ENCODE results near the gene CYS1.

CYS1 gene

GRCh38 chr2:10067881-10068280, 12.3 kb downstream of the CYS1 start:
- DNase-seq: no peak

GRCh38 chr2:10067330-10067729, 12.9 kb downstream of the CYS1 start:
- DNase-seq: no peak

DNA sequence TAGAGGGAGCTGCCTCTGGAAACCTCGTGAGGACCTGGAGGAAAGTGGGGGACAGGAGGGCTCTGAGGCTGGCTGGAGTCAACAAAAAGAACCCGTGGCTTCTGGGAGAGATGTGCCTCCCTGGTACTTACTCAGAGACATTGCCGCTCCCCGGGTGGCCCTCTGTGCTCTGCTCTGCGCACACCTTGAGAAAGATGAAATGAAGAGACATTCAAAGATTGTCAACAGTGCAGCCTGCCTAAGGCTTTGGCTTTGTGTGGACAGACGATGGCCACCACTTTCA, 14.5 kb downstream of the CYS1 start:
- no peak for DNase-seq

DNA sequence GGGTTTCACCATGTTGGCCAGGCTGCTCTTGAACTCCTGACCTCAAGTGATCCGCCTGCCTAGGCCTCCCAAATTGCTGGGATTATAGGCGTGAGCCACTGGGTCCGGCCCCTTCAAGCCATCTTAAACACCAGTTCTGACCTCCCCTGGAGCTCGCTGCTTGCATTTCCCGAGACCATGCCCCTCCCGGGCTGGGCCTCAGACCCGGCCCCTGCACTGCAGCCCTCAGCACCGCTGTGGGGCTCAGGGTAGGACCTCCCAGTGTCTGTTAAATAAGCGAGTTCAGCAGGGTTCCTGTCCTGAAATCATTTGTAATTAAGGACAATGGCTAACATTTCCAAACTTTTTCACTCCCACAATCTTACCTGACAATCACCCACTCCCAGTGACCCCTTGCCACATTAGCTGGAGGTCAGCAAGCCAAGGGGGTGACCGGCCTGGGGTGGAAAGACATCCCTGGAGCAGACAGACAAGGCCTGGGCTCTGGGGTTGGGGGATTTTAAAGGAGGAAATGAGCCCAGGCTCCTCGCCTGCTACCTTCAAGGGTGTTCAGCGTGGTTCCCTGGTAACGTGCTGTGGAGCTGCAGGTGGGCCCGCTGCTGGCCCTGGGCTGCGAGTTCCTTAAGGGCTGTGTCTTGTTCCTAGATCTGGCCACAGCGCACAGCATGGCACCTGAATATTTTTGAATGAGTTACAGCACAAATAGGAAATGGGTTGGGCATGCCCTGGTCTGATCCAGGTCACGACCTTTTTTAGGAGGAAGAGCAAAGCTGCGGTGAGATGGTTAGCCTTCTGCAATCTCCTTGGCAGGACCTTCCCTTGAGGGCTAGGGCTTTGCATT, 15.1 kb downstream of the CYS1 start:
- DNase-seq: no peak

DNA sequence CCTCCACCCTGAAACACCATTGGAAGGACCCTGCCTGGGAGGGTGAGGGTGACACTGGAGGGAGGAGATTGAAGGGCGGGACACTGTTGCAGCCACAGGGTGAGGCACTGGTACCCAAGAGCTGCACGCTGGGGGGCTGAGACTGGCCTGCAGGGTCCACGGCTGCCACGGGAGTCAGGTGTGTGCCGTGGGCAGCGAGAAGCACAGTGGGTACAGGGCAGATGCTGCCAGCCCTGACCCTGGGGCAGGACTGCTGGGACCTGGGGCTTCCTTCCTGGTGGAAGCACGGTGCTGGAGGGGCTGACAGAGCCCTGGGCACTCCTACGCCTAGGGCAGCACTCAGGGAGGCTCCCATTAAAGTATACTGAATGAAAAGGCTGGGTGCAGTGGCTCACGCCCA, 16.6 kb downstream of the CYS1 start:
- DNase-seq: no peak

- no peak for DNase-seq
Observed at GRCh38 chr2:10062931-10063365, 17.3 kb downstream of the CYS1 start.

DNA sequence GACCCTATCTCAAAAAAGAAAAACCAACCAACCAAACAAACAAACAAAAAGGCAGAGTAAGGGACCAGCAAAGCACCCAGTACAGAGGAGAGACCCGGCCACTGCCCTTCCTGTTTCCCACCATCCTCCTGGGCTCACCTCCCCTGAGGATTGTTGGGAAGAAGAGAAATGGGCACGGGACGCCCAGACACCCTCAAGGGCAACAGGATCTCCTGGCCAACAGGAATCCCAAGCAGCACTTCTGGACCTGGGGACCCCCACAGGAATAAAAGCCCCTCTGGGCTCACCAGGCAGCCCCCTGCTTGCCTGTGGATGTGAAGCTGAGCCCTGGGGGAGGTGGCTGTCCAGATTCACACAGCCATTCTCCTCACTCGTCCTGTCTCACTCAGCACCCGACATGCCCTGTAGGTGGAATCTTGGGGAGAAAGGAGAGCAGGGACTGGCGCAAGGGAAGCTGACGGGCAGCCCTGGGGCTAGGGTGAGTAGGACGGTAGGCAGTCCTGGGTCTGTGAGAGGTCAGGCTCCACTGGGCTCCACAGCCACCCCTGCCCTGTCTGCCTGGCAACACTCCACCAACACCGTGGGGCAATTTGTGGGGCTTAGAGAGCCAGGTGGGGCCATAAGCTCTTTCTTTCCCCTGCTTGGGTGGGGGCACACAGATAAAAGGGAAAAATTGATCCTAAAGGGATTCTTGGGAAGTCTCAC, 18.8 kb downstream of the CYS1 start:
- no peak for DNase-seq

- DNase-seq: no peak
Observed at GRCh38 chr2:10059552-10060335, 20.5 kb downstream of the CYS1 start.

GRCh38 chr2:10059016-10059351, 21.2 kb downstream of the CYS1 start:
- no peak for DNase-seq

- no peak for DNase-seq
Observed at GRCh38 chr2:10058251-10059015, 21.8 kb downstream of the CYS1 start.

DNA sequence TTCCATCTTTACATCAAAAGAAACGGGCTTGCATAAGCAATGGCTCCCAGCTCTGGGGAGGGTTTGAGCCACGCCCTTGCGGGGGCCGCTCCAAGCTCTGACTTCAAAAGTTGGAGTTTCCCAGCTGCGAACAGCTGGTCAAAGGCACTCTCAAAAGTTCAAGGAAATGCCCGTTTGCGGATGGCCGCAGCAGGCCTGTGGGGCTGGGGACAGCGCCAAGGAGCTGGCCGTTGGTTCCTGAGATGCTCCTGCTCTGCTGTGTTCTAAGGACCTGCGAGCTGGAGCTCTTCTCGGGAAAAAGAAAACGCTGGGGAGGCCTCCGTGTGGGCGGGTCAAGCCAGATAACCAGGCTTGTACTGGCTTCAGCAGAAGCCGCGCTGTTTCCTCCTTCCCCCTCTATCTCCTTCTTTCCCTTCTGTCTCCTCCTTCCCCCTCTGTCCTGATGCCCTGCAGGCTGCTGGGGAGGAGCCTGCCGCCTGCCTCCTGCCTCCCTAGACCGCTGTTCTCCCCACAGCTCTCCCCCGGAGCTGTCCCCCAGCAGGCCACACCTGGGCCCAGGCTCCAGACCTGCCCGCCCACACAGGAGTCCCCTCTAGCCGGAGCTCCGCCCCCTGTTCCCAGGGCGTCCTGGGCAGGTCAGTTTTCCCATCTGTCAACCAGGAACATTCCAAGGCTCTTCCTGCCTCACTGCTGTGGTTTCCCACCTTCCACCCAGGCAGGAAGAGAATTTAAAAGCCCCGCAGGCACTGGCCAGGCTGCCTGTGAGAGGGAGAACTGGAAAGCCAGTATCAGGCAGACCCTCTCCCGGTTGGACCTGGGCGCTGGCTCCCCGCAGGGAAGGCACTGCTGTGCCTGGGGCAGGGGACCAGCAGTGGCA, 22.7 kb downstream of the CYS1 start:
- no peak for DNase-seq

DNA sequence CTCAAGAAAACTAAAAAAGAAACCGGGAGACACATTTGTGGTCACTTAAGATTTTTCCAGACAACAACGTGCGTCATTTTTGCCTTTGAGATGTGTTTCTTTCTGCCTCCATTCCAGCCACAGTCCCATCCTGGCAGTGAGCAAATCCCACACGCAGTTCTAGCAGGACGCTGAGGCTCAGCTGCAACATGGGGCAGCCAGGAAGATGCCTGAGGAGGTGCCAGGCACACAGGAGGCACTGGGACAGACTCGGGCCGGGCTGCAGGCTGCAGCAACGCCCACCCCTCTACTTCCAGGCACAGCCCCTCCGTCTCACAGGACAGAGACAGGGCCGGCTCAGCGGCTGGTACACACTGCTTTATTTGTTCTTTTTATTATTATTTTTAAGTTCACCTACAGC, 23.8 kb downstream of the CYS1 start:
- no peak for DNase-seq

- DNase-seq: no peak
Observed at GRCh38 chr2:10054976-10055375, 25.2 kb downstream of the CYS1 start.

DNA sequence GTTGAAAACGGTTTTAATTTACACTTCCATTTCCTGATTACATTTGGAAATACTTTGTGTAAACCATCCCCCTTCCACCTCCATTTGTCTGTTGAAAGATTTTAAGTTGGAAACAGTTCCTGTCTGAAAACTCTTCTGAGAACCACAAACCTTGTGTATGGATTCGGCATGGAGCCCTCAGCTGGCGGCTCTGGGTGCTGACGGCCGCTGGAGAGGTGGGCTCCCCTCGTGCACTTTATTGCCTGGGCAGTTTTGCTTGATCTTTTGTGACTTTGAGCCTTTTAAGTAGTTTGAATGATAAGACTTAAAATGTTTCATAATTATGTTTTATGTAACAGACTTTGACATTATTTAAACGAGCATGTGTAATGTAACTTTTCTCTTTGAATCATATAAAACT, 25.8 kb downstream of the CYS1 start:
- no peak for DNase-seq

GRCh38 chr2:10053351-10053750, 26.9 kb downstream of the CYS1 start:
- no peak for DNase-seq

GRCh38 chr2:10052216-10052615, 28.0 kb downstream of the CYS1 start:
- DNase-seq: no peak

DNA sequence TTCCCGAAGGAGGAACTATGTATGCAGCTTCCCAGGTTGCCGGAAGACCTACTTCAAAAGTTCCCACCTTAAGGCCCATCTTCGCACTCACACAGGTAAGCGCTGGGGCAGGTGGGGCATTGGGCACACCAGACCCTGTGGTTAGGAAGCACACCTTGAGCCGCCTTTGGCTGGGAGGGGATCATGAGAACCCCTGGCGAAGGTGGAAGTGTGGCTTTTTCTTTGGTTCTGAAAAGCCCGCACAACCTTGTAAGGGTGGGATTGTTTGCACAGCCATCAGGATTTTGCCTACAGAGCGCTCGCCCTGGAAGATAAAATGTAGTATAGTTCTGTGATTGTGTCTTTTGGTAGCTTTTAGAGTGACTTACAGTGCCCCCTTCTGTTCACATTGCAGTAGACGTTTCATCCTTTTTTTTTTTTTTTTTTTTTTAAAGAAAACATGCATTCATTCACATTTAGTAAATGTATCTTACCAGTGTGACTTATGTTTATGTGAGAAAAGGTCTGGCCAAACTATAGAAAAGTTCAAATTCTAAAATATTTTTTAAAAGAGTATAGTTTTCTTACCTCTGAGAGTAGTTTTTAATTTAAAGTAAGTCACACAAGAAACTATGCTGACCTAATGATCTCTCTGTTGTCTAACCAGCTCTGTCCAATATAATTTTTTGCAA, 31.6 kb downstream of the CYS1 start:
- no peak for DNase-seq

- DNase-seq: no peak
Observed at GRCh38 chr2:10047616-10048500, 32.4 kb downstream of the CYS1 start.

GRCh38 chr2:10046931-10047330, 33.3 kb downstream of the CYS1 start:
- no peak for DNase-seq

DNA sequence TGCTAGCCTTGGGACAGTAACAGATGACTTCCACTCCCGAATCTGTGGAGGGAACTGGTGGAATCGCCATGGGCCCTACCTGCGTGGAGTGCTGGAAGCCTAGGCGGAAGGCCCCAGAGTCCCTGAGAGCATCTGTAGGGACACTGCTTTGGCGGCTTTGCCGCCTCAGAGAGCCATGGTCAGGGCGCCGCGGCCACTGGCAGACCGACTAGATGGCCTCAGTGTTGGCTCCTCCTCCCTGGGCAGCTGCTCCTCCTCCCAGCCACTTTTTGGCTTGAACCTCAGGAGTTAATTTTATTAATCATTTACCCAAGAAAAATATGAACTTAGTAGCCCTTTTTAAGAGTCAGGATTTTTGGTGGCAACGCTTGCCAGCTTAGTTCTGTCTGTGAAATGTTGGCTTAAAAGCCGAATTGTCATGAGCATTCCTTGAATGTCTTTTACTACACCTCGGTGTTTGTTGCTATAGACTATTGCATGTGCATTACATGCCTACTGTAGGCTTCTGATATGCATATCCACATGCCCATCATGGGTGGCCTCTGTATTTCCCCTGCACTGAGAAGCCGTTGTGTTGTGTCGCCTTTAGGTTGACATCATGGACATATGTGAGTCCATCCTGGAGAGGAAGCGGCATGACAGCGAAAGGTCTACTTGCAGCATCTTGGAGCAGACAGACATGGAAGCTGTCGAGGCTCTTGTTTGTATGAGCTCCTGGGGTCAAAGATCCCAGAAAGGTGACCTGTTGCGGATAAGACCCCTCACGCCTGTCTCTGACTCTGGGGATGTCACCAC, 34.5 kb downstream of the CYS1 start:
- no peak for DNase-seq

All from DMS79 (cell line).